GM12878 (cell line): ENCODE measurements around the gene CRMP1. TPM values are rescaled to one million over a fixed set of nuclear protein-coding genes. Genes with fewer than 3 reads are reported as not detected.

Experiments
- ATAC-seq: fragments of 200-7000 bp; cut with Tn5 transposase; 3 replicates; pipeline ENCODE4 v1.9.1; 2020; ENCODE audit warnings: mild to moderate bottlenecking, moderate library complexity
- BruUV-seq: library from RNA; stranded (reverse); fragments of 400-500 nt; replicated peaks from 2 replicates; lab custom pipeline; 2021; lab: Mats Ljungman, UMichigan
- CTCF ChIA-PET: fragments of 300-600 bp; sonication (Branson Sonifier 250); formaldehyde crosslinking; extraction: SDS; loops from one replicate; lab custom pipeline; 2021; ENCODE audit warnings: inconsistent platforms; lab: Yijun Ruan, JAX
- POLR2A ChIA-PET: fragments of 350-600 bp; formaldehyde crosslinking; extraction: SDS; loops from one replicate; lab custom pipeline; 2021; ENCODE audit warnings: inconsistent platforms; lab: Charles Lee
- RAD21 ChIA-PET: fragments of 300-600 bp; sonication (Branson Sonifier 250); formaldehyde crosslinking; loops from one replicate; lab custom pipeline; 2023; ENCODE audit warnings: antibody characterized with exemption; ENCODE audit not compliant: unreplicated experiment; lab: Charles Lee
- SMC1A ChIA-PET: fragments of 300-600 bp; sonication (Branson Sonifier 250); formaldehyde crosslinking; loops from one replicate; lab custom pipeline; 2023; ENCODE audit not compliant: unreplicated experiment, uncharacterized antibody; lab: Charles Lee
- DNase-seq: peaks from one replicate; pipeline ENCODE4 v3.0.0-alpha.2; 2011; ENCODE audit warnings: low read depth, low spot score
- FAIRE-seq: peaks from 3 replicates; lab custom pipeline; 2011; peaks lifted over from hg19 to GRCh38; lab: Jason Lieb, UNC
- H2AFZ ChIP-seq: 2 replicates; pipeline ENCODE4 v1.6.0; 2011; ENCODE audit warnings: low read depth, low read length, control low read depth; ENCODE audit not compliant: control insufficient read depth
- H3K27ac ChIP-seq: 2 replicates; pipeline ENCODE4 v1.5.1; 2011; ENCODE audit warnings: control low read depth; ENCODE audit not compliant: control insufficient read depth, insufficient read depth
- H3K27me3 ChIP-seq, 2 experiments: replicated peaks in 1 of 2; 2 replicates each; pipeline versions ENCODE4 v1.6.0 to v1.6.1; 2011; ENCODE audit warnings: low read length in 1 of 2; ENCODE audit not compliant: control insufficient read depth in 2 of 2, insufficient read depth in 2 of 2
- H3K36me3 ChIP-seq, 2 experiments: 2 replicates each; pipeline ENCODE4 v1.5.1; 2011; ENCODE audit warnings: low read length in 1 of 2; ENCODE audit not compliant: control insufficient read depth in 2 of 2, insufficient read depth in 2 of 2
- H3K4me1 ChIP-seq: 2 replicates; pipeline ENCODE4 v1.6.1; 2011; ENCODE audit warnings: mild to moderate bottlenecking, low read length, moderate library complexity, mixed read lengths; ENCODE audit not compliant: control insufficient read depth, insufficient read depth
- H3K4me2 ChIP-seq: 2 replicates; pipeline ENCODE4 v1.6.0; 2011; ENCODE audit warnings: control low read depth; ENCODE audit not compliant: control insufficient read depth, insufficient read depth
- H3K4me3 ChIP-seq: fragments of 200-600 bp; sonication (generic); 2 replicates; pipeline ENCODE4 v1.5.1; 2016
- H3K79me2 ChIP-seq: 2 replicates; pipeline ENCODE4 v1.6.0; 2011; ENCODE audit warnings: low read length; ENCODE audit not compliant: control insufficient read depth, insufficient read depth
- H3K9ac ChIP-seq: 2 replicates; pipeline ENCODE4 v1.8.0; 2011; ENCODE audit warnings: low read length, control low read depth, mixed read lengths; ENCODE audit not compliant: control insufficient read depth, insufficient read depth
- H3K9me3 ChIP-seq: replicated peaks from 3 replicates; pipeline ENCODE4 v1.5.1; 2011; ENCODE audit warnings: mild to moderate bottlenecking, low read length; ENCODE audit not compliant: control insufficient read depth, insufficient read depth
- H4K20me1 ChIP-seq: 2 replicates; pipeline ENCODE4 v1.6.0; 2011; ENCODE audit not compliant: control insufficient read depth, insufficient read depth
- EGR1 ChIP-seq, 2 experiments: IDR thresholded peaks; 1 replicate in 1 of 2; 2 replicates in 1 of 2; pipeline ENCODE4 v1.6.1; 2011 to 2012; ENCODE audit warnings: low read depth in 2 of 2, low read length in 2 of 2, borderline replicate concordance in 1 of 2, mild to moderate bottlenecking in 1 of 2, moderate library complexity in 1 of 2
- MTA2 ChIP-seq: fragments of 450-650 bp; IDR thresholded peaks from 2 replicates; pipeline ENCODE4 v1.6.1; 2016; ENCODE audit warnings: low read depth, mild to moderate bottlenecking, moderate library complexity
- MYB ChIP-seq: fragments of 150-350 bp; IDR thresholded peaks from 2 replicates; pipeline ENCODE4 v1.6.1; 2014; ENCODE audit warnings: mild to moderate bottlenecking, low read depth, low read length, borderline replicate concordance
- NR2C1 ChIP-seq: fragments of 450-650 bp; IDR thresholded peaks from 2 replicates; pipeline ENCODE4 v1.6.1; 2017; ENCODE audit warnings: antibody characterized with exemption, mild to moderate bottlenecking, moderate library complexity
- WGBS: methylation state at CpG from one replicate; pipeline ENCODE4 v1.1.6; 2016; ENCODE audit warnings: low lambda C conversion rate; ENCODE audit not compliant: insufficient replicate concordance, insufficient coverage; ENCODE audit errors: missing lambda C conversion rate; 5-methylcytosine and 5-hydroxymethylcytosine counted together
- in situ Hi-C: fragments of 300-500 bp; cut with MboI; formaldehyde crosslinking; loops from 9 replicates; pipeline ENCODE4 v1.14.3; 2018; ENCODE audit warnings: mixed read lengths
- intact Hi-C: fragments of 100-400 bp; cut with micrococcal nuclease; formaldehyde crosslinking; loops from one replicate; pipeline ENCODE4 v1.14.2; 2022; ENCODE audit not compliant: unreplicated experiment
- polyA plus RNA-seq, 11 experiments: library from polyadenylated mRNA; depleted of rRNA in 4 of 11; unstranded in 6 of 11; stranded (reverse) in 5 of 11; fragments of >200 nt; fragmentation: Nextera tagmentation in 4 of 11; fragmentation: Illumina TruSeq in 1 of 11; extraction: Ambion mirVana in 4 of 11; extraction: Trizol in 1 of 11; gene quantifications; 1 replicate in 1 of 11; 2 replicates in 10 of 11; pipeline versions ENCODE4 v1.2.1 to v1.2.3, GENCODE V29; 2011 to 2016; ENCODE audit warnings: inconsistent platforms in 2 of 11, missing spikeins in 2 of 11, low read depth in 1 of 11
- total RNA-seq, 4 experiments: library from RNA; depleted of rRNA in 3 of 4; stranded (reverse); fragments of >200 nt in 3 of 4; fragmentation: Illumina TruSeq in 1 of 4; extraction: Trizol in 1 of 4; gene quantifications; 2 replicates each; pipeline versions ENCODE4 v1.2.1 to v1.2.3, GENCODE V29; 2013 to 2021
- TF ChIP-seq, protein P1 (sequence below): fragments of 450-650 bp; IDR thresholded peaks from 2 replicates; pipeline ENCODE4 v1.6.1; 2016; ENCODE audit warnings: mild to moderate bottlenecking
- TF ChIP-seq, protein P2 (sequence below): fragments of 450-650 bp; IDR thresholded peaks from 2 replicates; pipeline ENCODE4 v1.6.1; 2018; ENCODE audit warnings: borderline replicate concordance, mild to moderate bottlenecking; ENCODE audit not compliant: partially characterized antibody

Gene CRMP1
- total and polyA plus RNA-seq, 10 of the 15 experiments (the other 5 are each of a cell fraction or from before 2014, with no cell fraction given), result 0.03 to 1.4 (median 0.12) TPM; not detected in 2

DNA sequence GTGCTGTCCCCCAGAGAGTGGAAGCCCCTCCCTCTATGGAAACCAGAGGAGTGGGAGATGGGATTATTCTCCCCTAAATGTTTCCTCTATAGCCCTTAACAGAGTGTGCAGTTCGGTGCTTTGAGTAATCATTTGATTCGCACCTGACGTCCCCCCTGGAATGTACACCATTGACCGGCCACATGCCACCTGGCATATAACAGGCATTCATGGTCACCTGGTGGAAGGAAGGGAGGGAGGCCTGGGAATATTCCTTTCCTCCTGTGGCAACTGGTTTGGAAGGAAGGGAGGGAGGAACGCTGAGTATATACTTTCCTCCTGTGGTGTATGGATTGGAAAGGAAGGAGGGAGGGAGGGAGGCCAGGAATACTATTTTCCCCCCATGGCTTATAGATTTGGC is 77.2 kb downstream of the CRMP1 start:
- no TSS peak for BruUV-seq
- Histone ChIP-seq H3K9ac (no peak overlapping the region), H2AFZ (no peak overlapping the region), H3K36me3 (peaks cover 0 to 3% of the 10 kb centered on the region in 2 experiments; a peak in 2 of 4 replicates), H3K4me2 (no peak overlapping the region), H3K27ac (no peak overlapping the region), H4K20me1 (no peaks in the 10 kb centered on the region), H3K79me2 (no peaks in the 10 kb centered on the region), H3K4me3 (no peak overlapping the region), H3K27me3 (no peaks in the 10 kb centered on the region), H3K9me3 (no peaks in the 10 kb centered on the region), H3K4me1 (no peaks in the 10 kb centered on the region)
- POLR2A ChIA-PET, result no interaction called here
- in situ Hi-C loops (loop anchor here (10.0 kb wide), 3 partner anchors 411 to 1331 kb away; no protein-coding TSS in a partner anchor), intact Hi-C loops (no loop called here)
- ATAC-seq (no peak), DNase-seq (no peak), FAIRE-seq (no peak)
- 37% methylated on average over 5 of the region's 5 CpGs for WGBS
- SMC1A ChIA-PET, result no interaction called here
- no peak for TF ChIP-seq MYB
- no peak for TF ChIP-seq EGR1 (IDR thresholded peaks at IDR 0.05; ENCODE audit: borderline replicate concordance in 1 of 2, low read depth in 2 of 2, low read length in 2 of 2)
- TF ChIP-seq NR2C1, result no peak
- TF ChIP-seq, protein P1, sequence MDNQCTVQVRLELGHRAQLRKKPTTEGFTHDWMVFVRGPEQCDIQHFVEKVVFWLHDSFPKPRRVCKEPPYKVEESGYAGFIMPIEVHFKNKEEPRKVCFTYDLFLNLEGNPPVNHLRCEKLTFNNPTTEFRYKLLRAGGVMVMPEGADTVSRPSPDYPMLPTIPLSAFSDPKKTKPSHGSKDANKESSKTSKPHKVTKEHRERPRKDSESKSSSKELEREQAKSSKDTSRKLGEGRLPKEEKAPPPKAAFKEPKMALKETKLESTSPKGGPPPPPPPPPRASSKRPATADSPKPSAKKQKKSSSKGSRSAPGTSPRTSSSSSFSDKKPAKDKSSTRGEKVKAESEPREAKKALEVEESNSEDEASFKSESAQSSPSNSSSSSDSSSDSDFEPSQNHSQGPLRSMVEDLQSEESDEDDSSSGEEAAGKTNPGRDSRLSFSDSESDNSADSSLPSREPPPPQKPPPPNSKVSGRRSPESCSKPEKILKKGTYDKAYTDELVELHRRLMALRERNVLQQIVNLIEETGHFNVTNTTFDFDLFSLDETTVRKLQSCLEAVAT, result no peak
- TF ChIP-seq, protein P2, sequence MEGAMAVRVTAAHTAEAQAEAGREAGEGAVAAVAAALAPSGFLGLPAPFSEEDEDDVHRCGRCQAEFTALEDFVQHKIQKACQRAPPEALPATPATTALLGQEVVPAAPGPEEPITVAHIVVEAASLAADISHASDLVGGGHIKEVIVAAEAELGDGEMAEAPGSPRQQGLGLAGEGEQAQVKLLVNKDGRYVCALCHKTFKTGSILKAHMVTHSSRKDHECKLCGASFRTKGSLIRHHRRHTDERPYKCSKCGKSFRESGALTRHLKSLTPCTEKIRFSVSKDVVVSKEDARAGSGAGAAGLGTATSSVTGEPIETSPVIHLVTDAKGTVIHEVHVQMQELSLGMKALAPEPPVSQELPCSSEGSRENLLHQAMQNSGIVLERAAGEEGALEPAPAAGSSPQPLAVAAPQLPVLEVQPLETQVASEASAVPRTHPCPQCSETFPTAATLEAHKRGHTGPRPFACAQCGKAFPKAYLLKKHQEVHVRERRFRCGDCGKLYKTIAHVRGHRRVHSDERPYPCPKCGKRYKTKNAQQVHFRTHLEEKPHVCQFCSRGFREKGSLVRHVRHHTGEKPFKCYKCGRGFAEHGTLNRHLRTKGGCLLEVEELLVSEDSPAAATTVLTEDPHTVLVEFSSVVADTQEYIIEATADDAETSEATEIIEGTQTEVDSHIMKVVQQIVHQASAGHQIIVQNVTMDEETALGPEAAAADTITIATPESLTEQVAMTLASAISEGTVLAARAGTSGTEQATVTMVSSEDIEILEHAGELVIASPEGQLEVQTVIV, result no peak
- no peak for TF ChIP-seq MTA2
- CTCF ChIA-PET, result interaction anchor here (0.7 kb wide), 1 partner anchor 21 kb away, joined by 3 read pairs; no protein-coding TSS in a partner anchor
- RAD21 ChIA-PET, result no interaction called here
